ENCODE results near the gene MBLAC1.

DNA sequence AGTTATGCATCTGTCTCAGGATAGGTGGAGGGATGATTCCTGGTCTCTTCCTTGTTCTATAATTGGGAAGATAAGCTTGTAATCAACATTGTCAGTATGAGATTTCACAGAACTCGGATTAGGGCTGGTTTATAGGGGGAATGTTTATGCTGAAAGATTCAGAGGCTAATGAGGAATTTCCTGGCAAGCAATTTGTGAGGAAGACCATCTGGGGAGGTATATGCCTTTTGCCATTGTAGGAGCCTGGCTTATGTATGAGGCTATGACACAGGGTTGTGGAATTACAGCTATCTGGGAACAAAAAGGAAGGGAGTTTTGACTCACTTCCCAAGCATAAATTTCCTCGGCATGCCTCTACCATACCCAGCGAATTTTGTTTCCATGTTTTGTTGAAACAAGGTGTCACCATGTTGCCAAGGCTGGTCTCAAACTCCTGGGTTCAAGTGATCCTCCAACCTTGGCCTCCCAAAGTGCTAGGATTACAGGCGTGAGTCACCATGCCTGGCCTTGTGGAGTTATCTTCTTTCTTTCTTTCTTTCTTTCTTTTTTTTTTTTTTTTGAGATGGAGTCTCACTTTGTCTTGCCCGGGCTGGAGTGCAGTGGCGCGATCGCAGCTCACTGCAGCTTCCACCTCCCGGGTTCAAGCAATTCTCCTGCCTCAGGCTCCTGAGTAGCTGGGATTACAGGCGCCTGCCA is 39.6 kb upstream of the MBLAC1 start:
- TF ChIP-seq, protein P1, sequence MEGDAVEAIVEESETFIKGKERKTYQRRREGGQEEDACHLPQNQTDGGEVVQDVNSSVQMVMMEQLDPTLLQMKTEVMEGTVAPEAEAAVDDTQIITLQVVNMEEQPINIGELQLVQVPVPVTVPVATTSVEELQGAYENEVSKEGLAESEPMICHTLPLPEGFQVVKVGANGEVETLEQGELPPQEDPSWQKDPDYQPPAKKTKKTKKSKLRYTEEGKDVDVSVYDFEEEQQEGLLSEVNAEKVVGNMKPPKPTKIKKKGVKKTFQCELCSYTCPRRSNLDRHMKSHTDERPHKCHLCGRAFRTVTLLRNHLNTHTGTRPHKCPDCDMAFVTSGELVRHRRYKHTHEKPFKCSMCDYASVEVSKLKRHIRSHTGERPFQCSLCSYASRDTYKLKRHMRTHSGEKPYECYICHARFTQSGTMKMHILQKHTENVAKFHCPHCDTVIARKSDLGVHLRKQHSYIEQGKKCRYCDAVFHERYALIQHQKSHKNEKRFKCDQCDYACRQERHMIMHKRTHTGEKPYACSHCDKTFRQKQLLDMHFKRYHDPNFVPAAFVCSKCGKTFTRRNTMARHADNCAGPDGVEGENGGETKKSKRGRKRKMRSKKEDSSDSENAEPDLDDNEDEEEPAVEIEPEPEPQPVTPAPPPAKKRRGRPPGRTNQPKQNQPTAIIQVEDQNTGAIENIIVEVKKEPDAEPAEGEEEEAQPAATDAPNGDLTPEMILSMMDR (IDR thresholded peaks at IDR 0.05), result no peak
- TF ChIP-seq EZH2 (IDR thresholded peaks at IDR 0.05; ENCODE audit: borderline replicate concordance, insufficient read depth, low read depth, low read length, poor library complexity, severe bottlenecking), result no peak

Measured in B cell (primary cell).